HG02763 (cell line): ENCODE results near the gene POLR3A.
"Not testable (repeated sequence)": the region's sequence is repeated elsewhere in the genome, so short reads cannot be mapped to it uniquely, and the experiment has no call there.

Experiments used
- ATAC-seq: cut with Tn5 transposase; IDR thresholded peaks from one replicate; pipeline ENCODE4 v1.9.1; 2021; ENCODE audit warnings: mild to moderate bottlenecking, moderate library complexity; ENCODE audit not compliant: unreplicated experiment

POLR3A gene

DNA sequence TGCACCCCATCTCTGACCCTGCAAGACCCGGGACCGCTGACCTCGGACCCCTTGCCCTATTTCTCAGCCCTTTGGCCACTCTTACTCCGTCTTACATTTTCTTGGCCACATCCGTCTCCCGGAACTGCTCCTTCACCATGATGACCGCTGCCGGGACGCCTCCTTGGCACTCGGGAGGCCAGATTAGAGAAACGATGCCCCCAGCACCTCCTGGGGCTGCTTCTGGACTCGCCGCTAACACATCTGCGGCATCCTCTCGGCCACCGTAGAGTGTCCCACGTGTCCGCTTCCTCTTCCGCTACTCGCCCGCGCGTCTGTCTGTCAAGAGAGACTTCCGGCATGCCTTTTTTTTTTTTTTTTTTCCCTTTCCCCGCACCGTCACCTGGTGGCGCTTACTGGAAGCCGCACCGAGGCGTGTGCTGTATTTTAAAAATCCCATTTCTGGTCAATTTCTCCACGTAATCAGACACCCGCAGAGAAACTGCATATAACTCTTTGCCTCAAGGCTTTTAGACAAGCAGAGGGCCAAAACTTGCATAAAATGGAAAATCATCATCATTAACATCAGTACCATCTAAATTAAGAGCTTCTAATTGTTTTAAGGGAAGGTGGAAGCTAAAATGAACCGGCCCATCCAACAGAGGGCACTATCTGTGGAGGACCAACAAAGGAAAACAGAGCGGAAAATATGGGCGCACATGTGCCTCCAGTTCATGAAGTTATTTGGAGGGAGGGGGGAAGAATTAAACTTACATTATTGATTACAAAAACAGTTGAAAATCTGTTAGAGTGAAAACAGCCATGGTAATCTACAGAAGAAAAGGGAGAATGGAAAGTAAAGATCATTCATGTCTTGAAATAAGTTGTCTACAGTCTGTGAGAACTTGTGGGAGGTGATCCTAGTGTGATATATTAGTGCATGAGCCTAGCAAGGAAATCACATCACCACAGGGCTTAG is at the start of gene POLR3A:
POLR3A (minus strand) TSS at position 247 of the 958 bp plus-strand sequence; CDS start at position 139, 108 bp downstream.
- peak; percentile 61 for ATAC-seq

DNA sequence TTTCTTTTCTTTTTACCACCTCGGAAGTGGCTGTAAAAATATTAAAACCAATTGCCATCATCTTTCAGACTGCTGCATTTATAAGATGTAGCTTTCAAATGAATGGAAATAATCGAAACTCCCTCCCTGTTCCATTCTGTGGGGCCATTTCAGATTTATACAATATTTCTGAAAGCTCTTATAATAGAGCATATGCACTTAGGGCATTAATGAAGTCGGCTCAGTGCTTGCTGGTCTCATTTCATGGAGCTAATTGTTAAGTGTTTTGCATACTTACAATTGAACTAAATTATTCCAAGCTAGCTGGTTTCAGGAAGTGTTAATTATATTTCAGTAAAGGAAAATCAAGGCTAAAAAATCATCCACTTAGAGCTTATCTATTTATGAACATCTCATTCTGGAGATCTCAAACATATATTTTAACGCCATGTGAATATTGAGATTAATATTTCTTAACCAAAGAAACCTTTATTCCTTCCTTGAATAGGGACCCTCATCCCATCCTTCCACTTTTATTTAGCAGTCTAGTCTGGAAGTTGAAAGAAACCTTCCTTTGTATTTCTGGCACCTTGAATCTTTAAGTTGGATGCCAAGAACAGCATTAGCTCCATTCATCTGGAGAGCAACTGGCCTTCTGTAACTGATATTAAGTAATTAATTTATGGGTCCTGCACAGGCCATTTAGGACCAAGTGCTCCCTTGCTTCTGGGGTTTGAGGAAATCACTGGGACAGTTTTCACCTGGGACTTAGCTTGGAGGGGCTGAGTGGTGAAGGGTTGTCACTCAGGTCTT is 49.4 kb upstream of the POLR3A start:
- ATAC-seq: no peak

DNA sequence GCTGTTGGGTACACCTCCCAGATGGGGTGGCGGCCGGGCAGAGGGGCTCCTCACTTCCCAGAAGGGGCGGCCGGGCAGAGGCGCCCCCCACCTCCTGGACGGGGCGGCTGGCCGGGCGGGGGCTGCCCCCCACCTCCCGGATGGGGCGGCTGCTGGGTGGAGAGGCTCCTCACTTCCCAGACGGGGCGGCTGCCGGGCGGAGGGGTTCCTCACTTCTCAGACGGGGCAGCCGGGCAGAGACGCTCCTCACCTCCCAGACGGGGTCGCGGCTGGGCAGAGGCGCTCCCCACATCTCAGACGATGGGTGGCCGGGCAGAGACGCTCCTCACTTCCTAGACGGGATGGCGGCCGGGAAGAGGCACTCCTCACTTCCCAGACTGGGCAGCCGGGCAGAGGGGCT is 46.5 kb upstream of the POLR3A start:
- ATAC-seq: not testable (repeated sequence)

GRCh38 chr10:78072504-78072903 is 43.2 kb upstream of the POLR3A start:
- ATAC-seq: no peak

- ATAC-seq: no peak
Measured at GRCh38 chr10:78071857-78072179, 42.5 kb upstream of the POLR3A start.

- no peak for ATAC-seq
Measured at GRCh38 chr10:78071140-78071856, 42.0 kb upstream of the POLR3A start.

- ATAC-seq: no peak
Measured at GRCh38 chr10:78070726-78071125, 41.4 kb upstream of the POLR3A start.

- ATAC-seq: not testable (repeated sequence)
Measured at GRCh38 chr10:78070064-78070463, 40.7 kb upstream of the POLR3A start.

DNA sequence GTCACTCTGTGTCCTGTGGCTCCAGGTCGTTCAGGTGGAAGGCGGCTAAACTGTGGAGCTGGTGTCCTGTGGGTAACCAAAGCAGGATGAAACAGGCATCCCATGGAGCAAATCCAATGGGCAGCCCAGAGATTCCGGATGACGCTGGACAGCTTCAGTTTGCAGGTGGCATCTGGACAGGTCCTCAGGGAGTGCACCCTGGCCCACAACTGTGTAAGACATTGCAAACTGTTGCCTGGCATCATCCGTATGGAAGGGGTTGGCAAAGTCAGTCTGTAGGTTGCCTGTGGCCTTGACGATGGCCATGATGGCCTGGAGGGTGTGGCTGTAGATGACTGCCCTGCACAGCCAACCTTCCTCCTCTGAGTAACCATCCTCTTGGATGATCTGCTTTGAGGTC is 39.8 kb upstream of the POLR3A start:
- ATAC-seq: no peak

GRCh38 chr10:78066728-78067430 is 37.6 kb upstream of the POLR3A start:
- ATAC-seq: no peak

DNA sequence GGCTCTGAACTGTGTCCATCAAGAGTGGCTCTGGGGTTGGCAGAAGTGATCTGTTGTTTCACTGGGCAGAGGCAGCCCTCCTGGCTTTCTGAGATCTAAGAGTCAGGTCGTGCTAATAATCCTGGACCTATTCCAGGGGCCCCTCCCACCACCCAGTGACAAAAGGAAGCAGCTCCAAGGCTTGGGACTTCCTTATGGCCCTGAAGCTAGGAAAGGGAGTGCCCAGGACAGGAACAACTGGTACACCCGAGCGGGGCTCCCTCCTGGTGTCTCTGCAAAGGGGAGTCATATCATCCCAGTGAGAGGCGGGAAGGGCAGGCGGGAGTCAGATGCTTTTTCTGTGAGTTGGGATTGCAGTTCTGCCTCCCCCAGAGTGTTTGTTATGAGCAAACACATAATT is 36.7 kb upstream of the POLR3A start:
- no peak for ATAC-seq

- no peak for ATAC-seq
Measured at GRCh38 chr10:78065611-78066010, 36.3 kb upstream of the POLR3A start.

DNA sequence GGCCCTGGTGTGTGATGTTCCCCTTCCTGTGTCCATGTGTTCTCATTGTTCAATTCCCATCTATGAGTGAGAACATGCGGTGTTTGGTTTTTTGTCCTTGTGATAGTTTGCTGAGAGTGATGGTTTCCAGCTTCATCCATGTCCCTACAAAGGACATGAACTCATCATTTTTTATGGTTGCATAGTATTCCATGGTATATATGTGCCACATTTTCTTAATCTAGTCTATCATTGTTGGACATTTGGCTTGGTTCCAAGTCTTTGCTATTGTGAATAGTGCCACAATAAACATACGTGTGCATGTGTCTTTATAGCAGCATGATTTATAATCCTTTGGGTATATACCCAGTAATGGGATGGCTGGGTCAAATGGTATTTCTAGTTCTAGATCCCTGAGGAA is 35.6 kb upstream of the POLR3A start:
- ATAC-seq: not testable (repeated sequence)

- no peak for ATAC-seq
Measured at GRCh38 chr10:78063236-78063635, 33.9 kb upstream of the POLR3A start.

GRCh38 chr10:78062296-78062695 is 33.0 kb upstream of the POLR3A start:
- no peak for ATAC-seq

- ATAC-seq: no peak
Measured at GRCh38 chr10:78059906-78060702, 30.8 kb upstream of the POLR3A start.

GRCh38 chr10:78058562-78058961 is 29.2 kb upstream of the POLR3A start:
- ATAC-seq: no peak

DNA sequence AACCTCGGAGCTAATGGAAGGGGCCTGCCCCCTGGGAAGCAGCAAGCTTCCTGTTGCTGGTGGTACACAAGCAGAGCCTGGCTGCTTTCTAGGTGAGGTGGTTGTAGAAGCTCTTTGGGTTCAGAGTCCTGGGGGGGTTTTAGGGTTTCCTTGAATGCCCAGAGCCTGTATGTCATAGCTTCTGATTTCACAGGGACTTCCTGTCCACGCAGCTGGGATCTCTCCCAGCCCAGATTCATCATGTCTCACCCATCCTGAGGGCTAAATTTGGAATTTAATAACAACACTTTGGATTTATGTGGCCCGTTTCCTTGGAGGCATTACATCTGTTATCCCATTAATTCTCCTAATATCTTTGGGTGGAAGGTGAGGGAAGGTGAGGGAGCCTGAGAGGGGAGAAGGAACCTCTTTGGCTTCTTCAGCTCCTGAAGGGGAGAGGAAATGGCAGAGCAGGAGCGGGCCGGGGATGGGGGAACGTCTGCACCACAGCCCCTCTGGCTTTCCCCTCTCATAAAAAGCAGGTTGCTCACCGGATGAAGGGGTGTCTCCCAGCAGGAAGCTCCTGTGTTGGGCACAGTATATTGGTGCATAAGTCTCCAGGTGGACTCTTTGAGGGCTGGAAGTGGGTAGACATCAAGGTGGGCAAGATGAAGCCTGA is 24.0 kb upstream of the POLR3A start:
- ATAC-seq: no peak

DNA sequence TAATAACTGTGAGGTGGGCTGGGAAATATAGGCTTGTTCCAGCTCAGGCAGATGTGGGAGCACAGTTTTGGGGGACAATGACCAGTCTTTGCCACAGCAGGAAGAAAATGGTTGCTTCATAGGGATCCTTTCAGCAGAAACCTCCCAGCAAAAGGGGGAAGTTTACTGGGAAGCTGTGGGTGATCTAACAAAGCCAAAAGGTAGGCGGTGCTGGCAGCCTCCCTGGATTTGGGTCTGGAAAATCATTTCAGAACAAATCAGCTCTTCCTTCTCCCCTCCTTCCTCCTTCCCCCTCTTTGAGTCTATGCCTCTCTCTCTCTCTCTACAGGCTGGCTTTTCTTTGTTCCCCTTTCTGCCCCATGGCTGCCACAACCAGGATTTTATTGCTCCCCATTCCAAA is 20.5 kb upstream of the POLR3A start:
- ATAC-seq: no peak
